Measurements from ENCODE around the gene TGM3.
A peak's percentile ranks its signal among the peaks of the same experiment; 100 is the strongest.

TGM3 gene

DNA sequence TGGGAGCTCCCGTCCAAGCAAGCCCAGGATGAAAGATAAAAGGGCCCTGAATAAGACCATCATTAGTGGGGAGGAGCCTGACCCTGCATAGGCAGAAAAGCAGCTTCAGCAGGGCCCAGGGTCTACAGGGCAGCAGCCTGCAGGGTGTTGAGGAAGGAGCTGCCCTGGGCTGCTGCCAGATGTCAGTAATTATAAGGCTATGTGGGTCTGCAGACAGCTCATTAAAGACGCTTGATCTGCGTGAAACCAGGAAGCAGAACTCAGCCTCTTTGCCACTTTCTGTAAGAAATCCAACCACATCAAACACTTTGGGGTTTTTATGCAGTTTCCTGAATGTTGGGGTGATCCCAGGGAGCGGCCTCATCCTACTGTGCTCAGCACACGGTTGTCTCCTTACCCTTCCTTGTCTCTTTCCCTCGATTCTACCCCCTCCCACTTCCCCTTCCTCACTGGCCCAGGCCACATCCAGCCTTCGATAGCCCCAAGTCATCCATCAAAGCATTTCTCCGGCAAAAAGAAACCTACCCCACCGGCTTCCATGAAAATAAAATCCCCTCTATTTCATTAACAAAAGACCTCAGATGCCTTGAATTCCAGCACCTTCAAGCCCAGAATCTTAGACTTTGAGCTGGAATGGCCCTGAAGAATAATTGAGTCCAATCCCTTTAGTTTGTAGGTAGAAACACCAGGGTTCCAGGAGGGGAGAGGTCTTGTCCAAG lies 83.9 kb downstream of the TGM3 start:
- no peak for DNase-seq (ENCODE audit: low spot score)

GRCh38 chr20:2380601-2381000 lies 84.8 kb downstream of the TGM3 start, which contains the start of gene TGM6:
Gene TGM6 (plus strand): TSS chr20:2380901. CDS start chr20:2380969, 68 bp downstream.
- DNase-seq (ENCODE audit: low spot score): no peak

DNA sequence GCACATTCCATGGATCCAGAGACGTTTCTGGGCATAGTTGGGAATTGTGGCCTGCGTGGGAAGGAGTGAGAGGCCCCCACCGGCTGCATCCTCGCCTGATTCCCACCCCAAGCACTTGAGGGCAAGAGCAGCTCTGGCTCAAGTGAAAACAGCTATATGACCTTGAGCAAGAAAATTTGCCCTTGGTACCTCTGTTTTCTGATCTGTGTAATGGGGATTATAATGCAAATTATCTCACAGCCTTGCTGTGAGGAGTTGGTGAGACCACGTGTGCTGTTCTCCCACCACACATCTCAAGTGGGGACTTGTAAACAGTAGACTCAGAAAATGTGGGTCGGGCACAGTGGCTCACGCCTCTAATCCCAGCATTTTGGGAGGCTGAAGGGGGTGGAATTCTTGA lies 85.5 kb downstream of the TGM3 start:
- no peak for DNase-seq (ENCODE audit: low spot score)

DNA sequence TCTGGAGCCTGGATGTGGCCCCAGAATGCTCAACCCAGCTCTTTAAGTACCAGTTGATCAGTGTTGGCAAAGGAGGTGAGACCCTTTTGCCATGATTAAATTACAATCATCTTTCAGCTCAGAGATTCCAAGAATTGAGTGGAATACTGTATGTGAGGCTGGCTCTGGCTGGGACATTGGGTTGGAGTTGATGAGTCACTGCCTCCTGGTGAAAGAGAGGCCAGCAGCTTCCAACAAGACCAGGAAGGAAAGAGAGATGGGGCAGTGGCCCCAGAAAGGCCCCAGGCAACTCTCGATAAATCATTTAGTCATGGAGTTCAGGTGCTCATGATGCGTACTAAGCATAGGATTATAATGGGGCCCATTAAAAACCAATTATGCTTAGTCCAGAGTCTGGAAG lies 87.0 kb downstream of the TGM3 start:
- no peak for DNase-seq (ENCODE audit: low spot score)

- no peak for DNase-seq (ENCODE audit: low spot score)
These were observed 89.2 kb downstream of the TGM3 start for GRCh38 chr20:2385026-2385425.

DNA sequence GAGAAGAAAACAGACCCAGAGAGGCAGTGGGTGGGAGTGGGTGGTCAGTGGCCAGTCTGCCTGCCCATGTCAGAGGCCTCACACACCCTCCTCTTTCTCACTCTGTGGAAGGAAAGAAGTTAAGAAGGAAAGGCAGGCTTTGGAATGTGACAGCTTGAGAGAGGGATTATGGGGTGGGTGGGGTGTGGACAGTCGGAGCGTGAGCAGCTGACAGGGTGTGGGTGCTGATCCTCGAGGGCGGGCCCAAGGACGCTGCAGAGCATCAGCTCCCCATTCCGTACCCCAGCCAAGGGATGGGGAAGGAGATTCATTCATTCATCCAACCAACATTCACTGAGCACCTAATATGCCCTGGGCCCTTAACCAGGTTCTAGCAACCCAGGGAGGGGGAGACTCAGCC lies 89.7 kb downstream of the TGM3 start:
- no peak for DNase-seq (ENCODE audit: low spot score)

DNA sequence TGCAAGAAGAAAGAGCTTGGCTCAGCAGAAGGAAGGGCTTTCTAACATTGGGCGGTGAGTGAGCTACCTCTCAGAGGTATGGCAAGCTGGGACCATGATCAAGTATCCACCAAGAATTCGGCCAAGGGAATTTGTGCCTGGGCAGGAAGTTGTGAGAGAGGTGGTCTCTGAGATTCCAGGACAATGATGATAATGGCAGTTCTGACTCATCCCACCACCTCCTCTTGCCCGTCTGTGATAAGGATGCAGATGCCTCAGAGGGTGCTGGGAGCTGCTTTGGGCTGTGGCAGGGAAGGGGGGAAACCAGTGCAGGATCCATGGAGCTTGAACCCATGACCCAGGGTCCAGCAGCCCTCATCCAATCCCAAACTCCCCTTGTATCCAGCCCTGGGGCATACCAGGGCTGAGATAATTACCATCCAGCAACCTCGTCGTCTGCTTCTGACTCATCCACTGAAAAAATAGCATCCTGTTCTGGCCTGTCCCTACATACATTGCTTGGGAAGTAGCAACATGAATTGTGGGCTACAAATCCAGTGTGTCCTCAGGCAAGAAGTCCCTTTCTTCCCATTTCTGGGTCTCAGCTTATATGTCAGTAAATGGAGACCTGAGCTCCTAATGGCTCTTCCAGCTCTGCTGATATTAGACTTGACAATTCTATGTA lies 90.8 kb downstream of the TGM3 start:
- no peak for DNase-seq (ENCODE audit: low spot score)

DNA sequence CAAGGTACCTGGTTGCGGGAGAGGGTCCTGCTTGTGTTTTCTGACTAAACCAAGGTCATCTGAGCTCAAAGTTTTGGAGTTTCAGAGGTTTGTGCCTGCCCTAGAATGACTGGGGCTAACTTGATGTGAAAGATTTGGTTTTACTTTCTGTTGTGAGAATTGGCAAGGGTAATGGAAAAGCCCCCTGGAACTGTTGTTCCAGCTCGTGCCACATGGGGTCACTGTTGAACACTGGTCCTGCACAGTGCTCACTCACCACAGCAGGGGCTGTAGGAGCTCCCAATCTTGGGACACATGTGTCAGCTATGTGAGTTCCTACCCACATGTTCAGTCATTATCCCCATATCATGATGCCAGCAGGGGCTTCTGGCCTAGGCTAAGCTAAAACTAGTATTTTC lies 91.4 kb downstream of the TGM3 start:
- DNase-seq (ENCODE audit: low spot score): peak; percentile 27

DNA sequence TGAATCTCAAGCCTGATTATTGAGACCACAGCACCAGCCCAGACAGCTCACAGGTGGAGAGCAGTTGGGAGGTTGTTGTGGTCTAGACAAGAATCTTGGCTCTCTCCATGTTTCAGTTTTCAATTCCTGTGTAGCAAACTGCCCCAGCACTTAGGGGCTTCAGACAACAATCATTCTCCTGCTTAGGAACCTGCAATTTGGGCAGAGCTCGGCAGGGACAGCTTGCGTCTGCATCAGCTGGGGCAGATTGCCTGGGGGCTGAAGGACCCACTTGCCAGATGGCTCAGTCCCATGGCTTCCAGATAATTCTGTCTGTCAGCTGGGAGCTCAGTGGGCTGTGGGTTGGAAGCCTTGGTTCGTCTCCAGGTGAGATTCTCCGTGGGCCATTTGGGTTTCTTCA lies 91.8 kb downstream of the TGM3 start:
- no peak for DNase-seq (ENCODE audit: low spot score)

All from hematopoietic multipotent progenitor cell treated with erythropoietin and hydrocortisone succinate and interleukin-3 and kit ligand, for 17 days (in vitro differentiated cells).